Aorta (tissue), 5 donors: ENCODE measurements around the gene KBTBD13. TPM values are rescaled to one million over a fixed set of nuclear protein-coding genes. Genes with fewer than 3 reads are reported as not detected.
"Not testable (repeated sequence)": the region's sequence is repeated elsewhere in the genome, so short reads cannot be mapped to it uniquely, and the experiment has no call there.

ENCODE experiments used
- ATAC-seq: fragments of 200-7000 bp; cut with Tn5 transposase; one replicate; pipeline ENCODE4 v1.9.1; 2022; ENCODE audit warnings: moderate library complexity; ENCODE audit not compliant: low FRiP score
- DNase-seq, 2 donors: peaks; one replicate each; pipeline ENCODE4 v3.0.0-alpha.2; 2020
- H3K27ac ChIP-seq, 2 donors: one replicate each; pipeline ENCODE4 v1.5.1; 2013; ENCODE audit warnings: low read length in 2 of 2, mild to moderate bottlenecking in 2 of 2, moderate library complexity in 2 of 2, control low read depth in 1 of 2, inconsistent platforms in 1 of 2, low read depth in 1 of 2
- H3K27me3 ChIP-seq, 2 donors: one replicate each; pipeline ENCODE4 v1.6.1; 2013; ENCODE audit warnings: control low read depth in 1 of 2, low read length in 1 of 2, mild to moderate bottlenecking in 1 of 2, moderate library complexity in 1 of 2; ENCODE audit not compliant: insufficient read depth in 2 of 2, control insufficient read depth in 1 of 2
- H3K36me3 ChIP-seq, 2 donors: one replicate each; pipeline ENCODE4 v1.6.1; 2013; ENCODE audit warnings: control low read depth in 1 of 2, low read length in 1 of 2, mild to moderate bottlenecking in 1 of 2; ENCODE audit not compliant: insufficient read depth in 2 of 2, control insufficient read depth in 1 of 2
- H3K4me1 ChIP-seq, 2 donors: one replicate each; pipeline ENCODE4 v1.6.1; 2013; ENCODE audit warnings: low read length in 2 of 2, control low read depth in 1 of 2, mild to moderate bottlenecking in 1 of 2, moderate library complexity in 1 of 2; ENCODE audit not compliant: insufficient read depth in 2 of 2, control insufficient read depth in 1 of 2
- H3K4me3 ChIP-seq, 2 donors: one replicate each; pipeline ENCODE4 v1.5.1; 2013; ENCODE audit warnings: low read length in 2 of 2, control low read depth in 1 of 2, mild to moderate bottlenecking in 1 of 2
- H3K9me3 ChIP-seq: one replicate; pipeline ENCODE4 v1.6.1; 2013; ENCODE audit warnings: mild to moderate bottlenecking, low read length; ENCODE audit not compliant: control insufficient read depth
- WGBS, 2 donors: extraction: QIAGEN DNeasy Blood & Tissue Kit; methylation state at CpG; one replicate each; pipeline ENCODE4 v1.1.7; 2013; 5-methylcytosine and 5-hydroxymethylcytosine counted together
- intact Hi-C, 2 donors: fragments of 100-400 bp; cut with DNase I; formaldehyde crosslinking; loops; one replicate each; pipeline versions ENCODE4 v1.14.2 to v1.15.0; 2022
- polyA plus RNA-seq, 2 donors: library from polyadenylated mRNA; stranded (reverse); fragments of 200-250 nt; gene quantifications; one replicate each; pipeline ENCODE4 v1.2.3, GENCODE V29; 2013
- total RNA-seq, 2 donors: library from RNA; stranded (reverse); fragmentation: NEBNext Ultra II Directional; extraction: Animal tissue kit (Norgen Biotek cat#: 25700); gene quantifications; one replicate each; pipeline ENCODE4 v1.2.1, GENCODE V29; 2021
- donor health status: healthy with polysubstance abuse.
- donor health status: Bipolar disorder and iron deficiency.
- donor health status: DM: no; HTN: no; CAD: no.
- donor health status: DM: no; HTN: no; CAD: no.
- donor health status: DM: yes; HTN: yes; CAD: no.

KBTBD13 gene
- total and polyA plus RNA-seq, 4 donors: 0.05 to 1.5 (median 0.87) TPM

DNA sequence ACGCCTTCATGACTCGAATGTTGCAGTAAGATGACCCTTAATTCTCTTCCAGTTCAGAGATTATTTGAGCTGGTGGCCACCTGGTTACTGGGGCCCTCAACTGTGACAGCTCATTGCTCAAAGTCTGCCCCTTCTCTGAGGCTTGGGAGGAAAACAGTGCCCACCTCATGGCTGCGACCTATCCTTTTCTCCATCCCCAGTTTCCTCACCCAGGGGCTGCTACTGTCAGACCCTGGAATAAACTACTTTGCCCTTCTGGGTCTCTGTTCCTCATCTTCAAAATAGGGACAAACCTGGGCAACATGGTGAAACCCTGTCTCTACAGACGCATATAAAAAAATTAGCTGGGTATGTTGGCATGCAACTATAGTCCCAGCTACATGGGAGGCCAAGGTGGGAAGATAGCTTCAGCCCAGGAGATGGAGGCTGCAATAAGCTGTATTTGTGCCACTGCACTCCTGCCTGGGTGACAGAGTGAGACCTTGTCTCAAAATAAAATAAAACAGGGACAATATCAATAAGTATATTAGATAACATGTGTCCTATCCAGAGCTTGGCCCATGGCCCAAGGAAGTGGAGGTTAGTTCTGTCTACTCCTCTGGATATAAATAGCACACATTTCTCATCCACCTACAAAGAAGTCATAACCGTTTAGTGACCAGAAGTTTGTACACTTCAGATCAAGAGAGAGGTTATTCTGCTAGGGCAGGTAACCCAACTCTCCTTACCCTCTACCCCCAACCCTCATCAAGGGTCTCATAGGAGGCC is 6.6 kb upstream of the KBTBD13 start:
- Histone ChIP-seq H3K9me3 (no peaks in the 10 kb centered on the region), H3K4me1 (peaks cover 2 to 3% of the 10 kb centered on the region in 2 donors), H3K4me3 (no peak overlapping the region), H3K36me3 (no peaks in the 10 kb centered on the region), H3K27ac (peak overlapping the region in 1 of 2 donors; percentile 100), H3K27me3 (no peaks in the 10 kb centered on the region)
- DNase-seq: peak in 1 of 2 donors; percentile 36
- ATAC-seq: no peak
- intact Hi-C loops: no loop called here
- 61 to 62% methylated on average over 5 of the region's 5 CpGs for WGBS, 2 donors

DNA sequence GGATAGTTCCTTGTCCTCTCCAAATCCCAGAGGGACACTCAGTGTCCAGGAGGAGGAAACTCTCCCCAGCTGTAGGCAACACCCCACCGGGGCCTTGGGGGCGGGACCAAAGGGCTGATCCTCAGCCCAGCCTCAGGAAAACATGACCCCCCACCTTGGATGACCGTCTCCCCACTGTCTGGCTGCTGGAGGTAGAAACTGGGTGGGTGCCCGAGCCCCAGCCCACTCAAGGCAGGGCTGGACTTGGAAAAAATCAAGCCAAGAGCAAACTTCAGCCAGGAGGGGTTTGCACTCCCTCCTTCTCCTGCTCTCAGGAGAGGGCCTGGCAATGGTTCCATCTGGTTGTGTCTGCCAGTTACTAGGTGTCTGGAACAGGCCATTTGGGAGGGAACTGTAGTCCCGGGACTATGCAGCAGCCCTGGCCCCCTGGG is 5.2 kb upstream of the KBTBD13 start:
- peak; percentile 41 for ATAC-seq
- Histone ChIP-seq H3K36me3 (no peaks in the 10 kb centered on the region), H3K4me3 (no peak overlapping the region), H3K4me1 (no peaks in the 10 kb centered on the region), H3K27me3 (no peaks in the 10 kb centered on the region), H3K9me3 (no peaks in the 10 kb centered on the region), H3K27ac (peak overlapping the region; percentile 63 to 100)
- 3 to 5% methylated on average over 5 of the region's 5 CpGs for WGBS, 2 donors
- peak; percentile 79 to 85 for DNase-seq
- intact Hi-C loops: no loop called here

DNA sequence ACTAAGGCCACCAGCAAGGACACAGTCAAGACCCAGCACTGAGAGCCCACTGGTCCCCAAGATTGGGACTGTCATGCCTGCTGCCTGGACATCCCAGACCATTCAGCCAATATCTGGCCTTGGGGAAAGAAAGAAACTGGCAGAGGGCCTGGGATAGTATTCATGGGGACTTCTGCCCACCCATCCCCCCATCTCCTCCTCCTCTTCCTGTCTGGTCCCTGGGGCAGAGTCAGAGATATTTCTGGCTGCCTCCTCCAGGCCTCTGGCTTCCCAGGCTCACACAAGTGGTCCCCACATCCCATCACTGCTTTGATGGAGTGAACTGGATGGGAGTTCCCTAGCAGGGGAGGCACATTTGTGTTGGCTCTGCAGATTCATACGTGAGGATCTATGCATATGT is 4.5 kb upstream of the KBTBD13 start:
- intact Hi-C loops: no loop called here
- Histone ChIP-seq H3K27ac (peak overlapping the region; percentile 63 to 100), H3K27me3 (no peaks in the 10 kb centered on the region), H3K36me3 (no peaks in the 10 kb centered on the region), H3K4me1 (no peaks in the 10 kb centered on the region), H3K9me3 (no peaks in the 10 kb centered on the region), H3K4me3 (no peak overlapping the region)
- ATAC-seq (no peak), DNase-seq (peak in 1 of 2 donors; percentile 30)
- 5 to 6% methylated on average over 1 of the region's 1 CpG for WGBS, 2 donors

DNA sequence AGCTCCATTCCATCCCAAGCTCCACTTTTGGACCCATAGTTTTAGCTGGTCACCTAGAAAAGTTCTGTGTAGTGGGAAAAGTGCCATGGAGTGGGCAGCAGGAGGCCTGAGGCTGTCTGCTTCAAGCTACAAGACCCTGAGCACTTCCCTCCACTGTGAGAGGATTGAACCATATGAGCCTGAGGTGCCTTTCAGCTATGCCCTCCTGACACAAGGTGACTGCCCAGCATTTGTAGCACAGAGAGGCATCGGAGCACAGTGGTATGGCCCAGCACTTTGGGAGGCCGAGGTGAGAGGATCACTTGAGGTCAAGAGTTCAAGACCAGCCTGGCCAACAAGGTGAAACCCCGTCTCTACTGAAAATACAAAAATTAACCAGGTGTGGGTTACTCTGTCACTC is 3.9 kb upstream of the KBTBD13 start:
- 90 to 94% methylated on average over 3 of the region's 3 CpGs for WGBS, 2 donors
- no peaks in the 10 kb centered on the region for H3K4me1 ChIP-seq
- H3K9me3 ChIP-seq: no peaks in the 10 kb centered on the region
- DNase-seq: peak in 1 of 2 donors; percentile 9
- ATAC-seq: no peak
- no peak overlapping the region for H3K4me3 ChIP-seq
- peak overlapping the region in 1 of 2 donors; percentile 100 for H3K27ac ChIP-seq
- intact Hi-C loops: no loop called here
- H3K36me3 ChIP-seq: no peaks in the 10 kb centered on the region
- no peaks in the 10 kb centered on the region for H3K27me3 ChIP-seq

DNA sequence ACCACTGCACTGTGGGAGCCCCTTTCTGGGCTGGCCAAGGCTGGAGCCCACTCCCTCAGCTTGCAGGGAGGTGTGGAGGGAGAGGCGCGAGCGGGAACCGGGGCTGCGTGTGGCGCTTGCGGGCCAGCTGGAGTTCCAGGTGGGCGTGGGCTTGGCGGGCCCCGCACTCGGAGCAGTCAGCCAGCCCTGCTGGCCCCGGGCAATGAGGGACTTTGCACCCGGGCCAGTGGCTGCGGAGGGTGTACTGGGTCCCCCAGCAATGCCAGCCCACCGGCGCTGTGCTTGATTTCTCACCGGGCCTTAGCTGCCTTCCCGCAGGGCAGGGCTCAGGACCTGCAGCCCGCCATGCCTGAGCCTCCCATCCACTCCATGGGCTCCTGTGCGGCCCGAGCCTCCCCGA is 1.6 kb upstream of the KBTBD13 start:
- DNase-seq, H3K4me3 ChIP-seq, H3K4me1 ChIP-seq, intact Hi-C loops, H3K27ac ChIP-seq, H3K9me3 ChIP-seq, H3K36me3 ChIP-seq, H3K27me3 ChIP-seq, ATAC-seq: not testable (repeated sequence)
- 95 to 96% methylated on average over 10 to 20 of the region's 22 CpGs for WGBS, 2 donors

DNA sequence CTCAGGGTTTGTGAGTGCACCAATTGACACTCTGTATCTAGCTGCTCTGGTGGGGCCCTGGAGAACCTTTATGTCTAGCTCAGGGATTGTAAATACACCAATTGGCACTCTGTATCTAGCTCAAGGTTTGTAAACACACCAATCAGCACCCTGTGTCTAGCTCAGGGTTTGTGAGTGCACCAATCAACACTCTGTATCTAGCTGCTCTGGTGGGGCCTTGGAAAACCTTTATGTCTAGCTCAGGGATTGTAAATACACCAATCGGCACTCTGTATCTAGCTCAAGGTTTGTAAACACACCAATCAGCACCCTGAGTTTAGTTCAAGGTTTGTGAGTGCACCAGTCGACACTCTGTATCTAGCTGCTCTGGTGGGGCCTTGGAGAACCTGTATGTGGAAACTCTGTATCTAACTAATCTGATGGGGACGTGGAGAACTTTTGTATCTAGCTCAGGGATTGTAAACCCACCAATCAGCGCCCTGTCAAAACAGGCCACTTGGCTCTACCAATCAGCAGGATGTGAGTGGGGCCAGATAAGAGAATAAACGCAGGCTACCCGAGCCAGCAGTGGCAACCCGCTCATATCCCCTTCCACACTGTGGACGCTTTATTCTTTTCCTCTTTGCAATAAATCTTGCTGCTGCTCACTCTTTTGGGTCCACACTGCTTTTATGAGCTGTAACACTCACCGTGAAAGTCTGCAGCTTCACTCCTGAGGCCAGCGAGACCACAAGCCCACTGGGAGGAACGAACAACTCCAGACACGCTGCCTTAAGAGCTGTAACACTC is 745 bp upstream of the KBTBD13 start:
- H3K4me3 ChIP-seq, H3K4me1 ChIP-seq: not testable (repeated sequence)
- WGBS, 2 donors: 26 to 32% methylated on average over 12 of the region's 12 CpGs

DNA sequence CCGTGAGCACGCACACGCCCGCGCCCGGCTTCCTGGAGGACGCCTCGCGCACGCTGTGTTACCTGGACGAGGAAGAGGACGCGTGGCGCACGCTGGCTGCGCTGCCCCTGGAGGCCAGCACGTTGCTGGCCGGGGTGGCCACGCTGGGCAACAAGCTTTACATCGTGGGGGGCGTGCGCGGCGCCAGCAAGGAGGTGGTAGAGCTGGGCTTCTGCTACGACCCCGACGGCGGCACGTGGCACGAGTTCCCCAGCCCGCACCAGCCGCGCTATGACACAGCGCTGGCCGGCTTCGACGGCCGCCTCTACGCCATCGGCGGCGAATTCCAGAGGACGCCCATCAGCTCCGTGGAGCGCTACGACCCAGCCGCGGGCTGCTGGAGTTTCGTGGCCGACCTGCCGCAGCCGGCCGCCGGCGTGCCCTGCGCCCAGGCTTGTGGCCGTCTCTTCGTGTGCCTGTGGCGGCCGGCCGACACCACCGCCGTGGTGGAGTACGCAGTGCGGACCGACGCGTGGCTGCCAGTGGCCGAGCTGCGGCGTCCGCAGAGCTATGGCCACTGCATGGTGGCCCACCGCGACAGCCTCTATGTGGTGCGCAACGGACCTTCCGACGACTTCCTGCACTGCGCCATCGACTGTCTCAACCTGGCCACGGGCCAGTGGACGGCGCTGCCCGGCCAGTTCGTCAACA is 890 bp downstream of the KBTBD13 start:
- Histone ChIP-seq H3K9me3 (no peaks in the 10 kb centered on the region), H3K4me3 (no peak overlapping the region), H3K36me3 (no peaks in the 10 kb centered on the region), H3K4me1 (no peaks in the 10 kb centered on the region), H3K27ac (no peak overlapping the region), H3K27me3 (no peaks in the 10 kb centered on the region)
- intact Hi-C loops: no loop called here
- peak; percentile 33 for ATAC-seq
- 56 to 63% methylated on average over 85 of the region's 85 CpGs for WGBS, 2 donors
- no peak for DNase-seq

More for the DNA sequence above, 745 bp upstream of the KBTBD13 start:
- H3K27ac ChIP-seq: peak overlapping the region in 1 of 2 donors; percentile 46
- H3K27me3 ChIP-seq, ATAC-seq, DNase-seq, H3K9me3 ChIP-seq, H3K36me3 ChIP-seq, intact Hi-C loops: not testable (repeated sequence)

DNA sequence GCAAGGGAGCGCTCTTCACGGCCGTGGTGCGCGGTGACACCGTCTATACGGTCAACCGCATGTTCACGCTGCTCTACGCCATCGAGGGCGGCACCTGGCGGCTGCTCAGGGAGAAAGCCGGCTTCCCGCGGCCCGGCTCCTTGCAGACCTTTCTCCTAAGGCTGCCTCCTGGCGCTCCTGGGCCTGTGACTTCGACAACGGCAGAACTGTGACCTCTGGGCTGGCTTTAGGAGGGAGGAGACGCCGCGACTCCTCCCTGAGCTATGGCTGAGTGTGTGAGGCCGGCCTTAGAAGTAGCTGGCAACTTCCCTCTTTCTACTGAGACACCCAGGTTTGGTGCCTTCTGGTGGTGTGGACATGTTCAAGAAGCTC is 1.4 kb downstream of the KBTBD13 start:
- intact Hi-C loops: no loop called here
- Histone ChIP-seq H3K36me3 (no peaks in the 10 kb centered on the region), H3K9me3 (no peaks in the 10 kb centered on the region), H3K27ac (no peak overlapping the region), H3K4me1 (no peaks in the 10 kb centered on the region), H3K4me3 (no peak overlapping the region), H3K27me3 (no peaks in the 10 kb centered on the region)
- peak; percentile 80 to 90 for DNase-seq
- peak; percentile 75 for ATAC-seq
- 31 to 33% methylated on average over 24 of the region's 24 CpGs for WGBS, 2 donors
